ENCODE measurements around the gene TTC34.

DNA sequence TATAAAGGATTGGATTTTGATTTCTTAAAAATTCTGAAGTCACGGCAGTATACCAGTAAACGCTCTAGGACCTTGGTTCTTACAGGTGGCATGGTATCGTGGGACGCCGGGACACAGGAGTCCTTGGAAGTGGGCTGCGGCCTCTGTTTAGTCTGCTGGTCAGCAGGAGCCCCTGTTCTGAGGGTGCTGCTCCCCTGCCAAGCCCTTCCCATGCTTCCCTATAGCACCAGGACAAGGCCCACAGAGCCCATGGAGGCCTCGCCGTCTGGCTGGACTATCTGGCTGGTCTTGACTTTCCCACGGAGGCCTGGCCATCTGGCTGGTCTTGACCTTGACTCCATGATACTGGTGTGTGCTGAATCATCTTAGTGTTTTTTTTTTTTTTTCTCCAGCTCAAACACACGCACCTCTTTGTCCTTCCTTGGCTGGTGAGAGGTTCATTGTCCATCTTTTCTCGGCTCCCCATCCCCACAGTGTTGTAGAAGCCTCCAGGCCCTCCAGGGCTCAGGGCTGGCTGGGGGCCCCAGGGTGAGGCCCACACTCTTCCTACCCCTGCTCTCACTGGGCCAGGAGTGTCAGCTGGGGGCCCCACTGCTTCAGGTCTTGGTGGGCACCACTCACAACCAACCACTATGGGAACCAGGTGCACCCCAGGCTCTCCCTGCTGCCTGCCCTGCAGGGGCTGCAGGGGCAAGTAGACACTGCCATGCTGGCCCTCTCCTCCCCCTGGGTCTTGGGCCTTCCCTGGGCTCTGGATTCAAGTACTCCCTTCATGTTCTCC is 16.5 kb upstream of the TTC34 start:
- TF ChIP-seq EP300 (IDR thresholded peaks at IDR 0.05; ENCODE audit: low read depth), result no peak
- TF ChIP-seq POLR2A (IDR thresholded peaks at IDR 0.05), result no peak
- TF ChIP-seq, protein P1, sequence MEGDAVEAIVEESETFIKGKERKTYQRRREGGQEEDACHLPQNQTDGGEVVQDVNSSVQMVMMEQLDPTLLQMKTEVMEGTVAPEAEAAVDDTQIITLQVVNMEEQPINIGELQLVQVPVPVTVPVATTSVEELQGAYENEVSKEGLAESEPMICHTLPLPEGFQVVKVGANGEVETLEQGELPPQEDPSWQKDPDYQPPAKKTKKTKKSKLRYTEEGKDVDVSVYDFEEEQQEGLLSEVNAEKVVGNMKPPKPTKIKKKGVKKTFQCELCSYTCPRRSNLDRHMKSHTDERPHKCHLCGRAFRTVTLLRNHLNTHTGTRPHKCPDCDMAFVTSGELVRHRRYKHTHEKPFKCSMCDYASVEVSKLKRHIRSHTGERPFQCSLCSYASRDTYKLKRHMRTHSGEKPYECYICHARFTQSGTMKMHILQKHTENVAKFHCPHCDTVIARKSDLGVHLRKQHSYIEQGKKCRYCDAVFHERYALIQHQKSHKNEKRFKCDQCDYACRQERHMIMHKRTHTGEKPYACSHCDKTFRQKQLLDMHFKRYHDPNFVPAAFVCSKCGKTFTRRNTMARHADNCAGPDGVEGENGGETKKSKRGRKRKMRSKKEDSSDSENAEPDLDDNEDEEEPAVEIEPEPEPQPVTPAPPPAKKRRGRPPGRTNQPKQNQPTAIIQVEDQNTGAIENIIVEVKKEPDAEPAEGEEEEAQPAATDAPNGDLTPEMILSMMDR (IDR thresholded peaks at IDR 0.05), result no peak
- no peak for TF ChIP-seq POLR2AphosphoS5 (IDR thresholded peaks at IDR 0.05)
